GM19324 (cell line): ENCODE data around the gene PFN3.
"Not testable (repeated sequence)": the region's sequence is repeated elsewhere in the genome, so short reads cannot be mapped to it uniquely, and the experiment has no call there.

ENCODE experiments used
- ATAC-seq: cut with Tn5 transposase; IDR thresholded peaks from one replicate; pipeline ENCODE4 v1.9.1; 2021; ENCODE audit warnings: mild to moderate bottlenecking, moderate library complexity; ENCODE audit not compliant: unreplicated experiment, low FRiP score

The PFN3 gene

DNA sequence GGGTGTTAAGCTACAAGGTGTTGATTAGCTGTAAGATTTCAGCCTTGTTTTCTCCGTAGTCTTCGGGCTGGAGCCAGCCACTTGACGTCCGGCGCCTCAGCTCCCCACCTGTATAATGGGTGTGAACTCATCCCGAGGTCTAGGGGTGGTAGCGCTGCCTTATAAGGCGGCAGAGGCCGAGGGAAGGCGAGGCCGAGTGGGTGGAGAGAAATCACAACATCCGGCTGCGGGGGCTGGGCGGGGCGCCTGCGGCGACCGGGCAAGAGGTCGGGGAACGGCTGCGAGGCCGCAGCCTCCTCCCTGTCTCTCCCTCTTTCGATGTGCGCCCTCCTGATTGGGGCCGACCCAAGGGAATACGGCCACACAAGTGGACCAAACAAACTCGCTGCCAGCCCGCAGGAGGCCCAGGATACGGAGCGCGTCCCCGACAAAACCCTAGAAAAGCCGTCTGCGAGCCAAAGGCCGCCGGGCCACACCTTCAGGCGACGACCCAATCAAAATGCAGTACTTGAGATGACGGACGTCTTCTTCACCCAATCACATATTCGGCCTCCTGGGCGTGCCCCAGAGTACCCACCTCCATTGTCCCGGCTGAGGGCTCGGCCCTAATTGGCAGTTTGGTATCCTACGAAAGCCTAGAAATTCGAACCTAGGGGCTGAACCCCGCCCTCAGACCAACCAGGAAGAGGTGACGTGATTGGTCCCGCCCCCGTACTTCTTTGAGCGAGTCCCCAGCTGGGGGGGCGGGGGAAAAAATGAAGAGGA is 25.5 kb upstream of the PFN3 start:
- peak; percentile 85 for ATAC-seq

DNA sequence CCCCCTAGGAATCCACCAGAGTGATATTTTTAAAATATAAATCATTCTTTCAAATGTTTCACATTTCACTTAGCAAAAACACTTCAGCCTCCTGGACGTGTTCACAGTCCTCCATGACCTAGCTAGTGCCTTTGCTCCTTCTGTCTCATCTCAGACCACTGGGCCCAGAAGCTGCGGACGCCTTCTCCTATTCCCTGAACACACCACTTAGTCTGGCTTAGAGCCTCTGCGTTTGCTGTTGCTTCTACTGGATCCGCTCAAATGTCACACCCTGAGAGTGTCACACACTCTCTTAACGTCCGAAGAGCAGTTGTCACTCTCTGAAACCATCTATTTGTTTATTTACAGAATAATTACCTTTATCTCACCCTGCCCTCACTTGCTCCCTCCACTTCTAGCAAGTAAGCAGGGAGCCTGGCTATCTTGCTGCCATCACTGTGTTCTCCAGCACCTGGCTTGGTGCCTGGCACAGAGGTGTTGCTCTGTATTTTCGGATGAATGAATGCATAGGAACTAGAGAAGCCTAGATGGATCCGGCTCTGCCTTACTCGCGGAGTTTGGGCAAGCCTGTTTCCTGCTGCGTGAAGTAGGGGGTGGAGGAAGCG is 24.8 kb upstream of the PFN3 start:
- no peak for ATAC-seq

DNA sequence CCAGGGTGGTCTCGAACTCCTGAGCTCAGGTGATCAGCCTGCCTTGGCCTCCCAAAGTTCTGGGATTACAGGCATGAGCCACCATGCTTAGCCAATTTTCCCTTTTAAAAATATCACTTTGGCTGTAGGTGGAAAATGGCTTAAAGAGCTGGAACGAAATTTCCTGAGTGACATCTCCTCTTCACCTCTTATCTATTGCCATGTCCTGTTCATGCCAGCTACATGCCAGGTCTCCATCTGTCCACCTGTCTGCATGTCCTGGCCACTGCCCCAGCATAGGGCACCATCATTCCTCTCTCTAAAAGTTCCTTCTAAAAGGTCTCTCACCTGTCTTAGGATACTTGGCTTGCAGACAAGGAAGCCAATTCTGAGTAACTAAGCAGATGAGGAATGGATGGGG is 23.2 kb upstream of the PFN3 start:
- ATAC-seq, result no peak

DNA sequence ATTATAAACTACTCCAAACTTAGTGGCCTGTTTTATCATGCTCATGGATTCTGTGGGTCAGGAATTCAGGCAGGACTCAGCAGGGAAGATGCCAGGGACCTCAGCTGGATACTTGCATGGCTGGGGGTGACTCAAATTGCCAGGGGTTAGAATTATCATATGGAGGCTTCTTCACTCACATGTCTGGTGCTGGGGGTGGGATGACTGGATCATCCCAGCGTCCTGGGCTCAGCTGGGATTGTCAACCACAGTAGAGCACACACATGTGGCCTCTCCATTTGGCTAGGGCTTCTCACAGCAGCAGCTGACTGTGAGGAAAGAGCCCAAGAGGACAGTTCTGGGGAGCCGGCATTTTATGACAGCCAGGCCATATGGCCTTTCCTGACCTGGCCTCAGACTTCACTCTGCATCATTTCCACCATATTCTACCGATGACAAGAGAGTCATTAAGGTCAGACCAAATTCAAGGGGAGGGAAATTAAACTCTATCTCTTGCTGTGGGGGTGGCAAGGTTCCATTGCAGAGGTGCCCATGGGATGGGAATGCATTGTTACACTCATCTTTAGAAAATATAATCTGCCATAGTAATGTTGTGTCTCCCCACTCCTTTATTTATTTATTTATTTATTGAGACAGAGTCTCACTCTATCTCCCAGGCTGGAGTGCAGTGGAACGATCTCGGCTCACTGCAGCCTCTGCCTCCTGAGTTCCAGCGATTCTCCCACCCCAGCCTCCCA is 20.8 kb upstream of the PFN3 start:
- ATAC-seq, result no peak

DNA sequence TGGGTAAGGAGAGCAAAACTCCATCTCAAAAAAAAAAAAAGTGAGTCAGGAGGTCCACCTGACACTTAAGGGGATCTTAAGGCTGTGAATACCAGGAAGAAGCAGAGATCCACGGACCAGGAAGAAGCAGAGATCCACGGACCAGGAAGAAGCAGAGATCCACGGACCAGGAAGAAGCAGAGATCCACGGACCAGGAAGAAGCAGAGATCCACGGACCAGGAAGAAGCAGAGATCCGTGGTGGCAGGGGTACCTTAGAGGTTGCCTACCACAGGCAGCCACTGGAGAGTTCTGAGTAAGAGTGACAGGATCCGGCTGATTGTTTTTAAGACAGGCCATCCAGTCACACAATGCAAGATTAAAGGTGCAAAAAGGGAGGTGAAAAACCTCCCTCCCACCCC is 20.0 kb upstream of the PFN3 start:
- ATAC-seq, result not testable (repeated sequence)

DNA sequence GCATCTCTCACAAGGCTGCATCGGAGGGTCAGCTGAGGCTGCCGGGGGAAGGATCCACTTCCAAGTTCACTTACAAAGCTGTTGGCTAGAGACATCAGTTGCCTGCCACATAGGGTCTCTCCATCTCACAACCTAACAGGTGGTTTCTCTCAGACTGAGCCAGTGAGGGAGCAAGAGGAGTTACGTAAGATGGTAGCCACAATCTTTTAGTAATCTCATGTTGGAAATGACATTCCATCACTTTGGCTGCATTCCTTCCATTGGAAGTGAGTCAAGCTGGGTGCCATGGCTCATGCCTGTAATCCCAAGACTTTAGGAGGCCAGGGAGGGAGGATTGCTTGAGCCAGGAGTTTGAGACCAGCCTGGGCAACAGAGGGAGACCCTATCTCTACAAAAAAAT is 18.6 kb upstream of the PFN3 start:
- no peak for ATAC-seq

DNA sequence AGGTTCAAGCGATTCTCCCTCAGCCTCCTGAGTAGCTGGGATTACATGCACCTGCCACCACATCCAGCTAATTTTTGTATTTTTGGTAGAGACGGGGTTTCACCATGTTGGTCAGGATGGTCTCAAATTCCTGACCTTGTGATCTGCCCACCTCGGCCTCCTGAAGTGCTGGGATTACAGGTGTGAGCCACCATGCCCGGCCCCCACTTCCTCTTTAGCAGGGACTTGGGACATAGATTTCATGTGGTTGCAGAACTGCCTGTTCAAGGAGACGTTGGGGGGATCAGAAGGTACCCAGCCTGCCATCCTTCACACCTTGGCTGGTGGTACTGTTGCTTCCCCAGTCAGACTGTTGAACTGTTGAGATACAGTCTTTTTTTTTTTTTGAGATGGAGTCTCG is 16.6 kb upstream of the PFN3 start:
- ATAC-seq, result not testable (repeated sequence)

DNA sequence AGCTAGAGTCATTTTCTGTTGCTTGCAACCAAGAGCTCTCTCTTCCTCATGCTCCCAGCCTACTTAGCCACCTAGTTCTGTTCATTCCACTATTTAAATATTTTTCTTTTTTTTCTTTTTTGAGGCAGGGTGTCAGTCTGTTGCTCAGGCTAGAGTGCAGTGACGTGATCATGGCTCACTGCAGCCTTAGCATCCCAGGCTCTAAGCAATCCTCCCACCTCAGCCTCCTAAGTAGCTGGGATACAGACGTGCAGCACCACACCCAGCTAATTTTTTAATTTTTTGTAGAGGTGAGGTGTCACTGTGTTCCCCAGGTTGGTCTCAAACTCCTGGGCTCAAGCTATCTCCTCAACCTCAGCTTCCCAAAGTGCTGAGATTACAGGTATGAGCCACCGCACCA is 14.0 kb upstream of the PFN3 start:
- no peak for ATAC-seq

DNA sequence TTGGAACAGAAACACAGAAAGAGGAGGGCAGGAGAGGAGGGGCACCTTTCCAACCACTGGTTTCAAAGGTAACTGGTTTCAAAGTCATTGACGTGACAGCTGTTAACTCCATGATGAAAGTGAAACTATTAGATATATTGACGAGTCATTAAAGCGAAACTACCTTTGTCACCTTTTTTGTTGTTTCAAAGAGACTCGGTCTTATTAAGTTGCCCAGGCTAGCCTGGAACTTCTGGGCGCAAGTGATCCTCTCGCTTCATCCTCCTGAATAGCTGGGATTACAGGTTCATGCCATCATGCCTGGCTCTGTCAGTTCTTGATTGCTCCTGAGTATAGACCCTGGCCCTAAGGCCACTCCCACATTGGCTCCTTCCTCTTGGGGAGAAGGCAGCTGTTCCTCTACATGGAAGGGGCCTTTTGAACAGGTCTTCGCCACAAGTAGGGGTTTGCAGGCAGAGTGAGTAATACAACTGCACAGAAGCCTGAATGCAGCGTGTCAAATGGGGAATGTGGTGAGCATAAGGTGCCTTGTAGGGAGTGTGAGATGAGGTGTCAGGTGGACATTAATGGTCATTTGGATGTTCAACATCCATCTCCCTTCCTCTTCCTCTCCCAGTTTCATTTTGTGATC is 12.3 kb upstream of the PFN3 start:
- ATAC-seq, result peak; percentile 44

DNA sequence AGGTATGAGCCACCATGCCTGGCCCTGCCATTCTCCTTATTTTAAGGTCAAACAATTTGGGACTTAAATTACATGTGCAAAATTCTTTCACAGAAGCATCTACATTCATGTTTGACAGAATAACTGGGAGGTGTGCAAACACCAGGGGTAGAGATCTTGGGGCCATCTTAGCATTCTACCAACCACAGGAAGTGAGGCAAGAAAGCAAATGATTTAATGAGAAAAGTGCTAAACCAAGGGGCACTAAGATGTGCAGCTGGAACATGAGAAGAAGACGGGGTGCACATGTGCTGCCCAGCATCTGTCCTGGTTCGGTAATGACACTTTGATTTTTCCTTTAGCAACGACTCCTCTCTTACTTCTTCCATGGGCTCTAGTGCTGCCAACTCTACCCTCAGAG is 10.1 kb upstream of the PFN3 start:
- no peak for ATAC-seq

DNA sequence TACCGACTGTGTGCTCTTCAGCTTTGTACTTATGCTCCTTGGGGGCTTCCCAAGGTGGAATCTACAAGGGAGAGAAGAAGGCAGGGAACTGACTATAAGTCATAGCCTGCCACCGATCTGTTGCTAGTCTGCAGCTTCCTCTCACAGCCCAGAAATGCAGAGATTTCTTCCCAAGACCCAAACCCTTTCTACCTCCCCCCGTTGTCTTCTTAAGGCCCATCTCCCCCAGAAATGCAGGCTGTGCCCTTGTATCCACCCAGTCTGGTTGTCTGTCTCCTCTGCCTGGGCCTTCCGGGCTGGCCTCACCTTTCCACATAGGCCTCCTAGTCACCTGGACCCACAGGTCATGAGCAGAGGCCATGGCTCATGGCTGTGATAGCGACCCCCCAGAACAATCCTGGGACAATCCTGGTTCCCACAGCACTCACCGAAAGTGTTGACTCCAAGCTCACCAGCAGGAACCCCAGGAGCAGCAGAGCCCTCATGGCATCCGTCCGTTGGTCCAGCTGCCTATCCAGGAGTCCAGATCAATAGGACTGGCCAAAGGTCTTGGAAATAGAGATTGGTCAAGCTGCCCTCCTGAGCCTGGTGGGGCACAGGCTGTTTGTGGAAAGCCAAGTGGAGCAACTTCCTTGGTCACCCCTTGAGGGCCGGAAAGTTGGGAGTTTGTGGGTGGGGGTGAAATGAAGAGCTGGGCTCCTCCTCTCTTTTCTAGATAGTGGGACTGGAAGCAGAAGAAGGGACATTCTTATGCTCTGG is 8.8 kb upstream of the PFN3 start, which contains the start of gene F12:
Gene F12 (minus strand): TSS at position 522 of the 759 bp plus-strand sequence. CDS start 37 bp downstream, at position 485.
- ATAC-seq, result no peak

DNA sequence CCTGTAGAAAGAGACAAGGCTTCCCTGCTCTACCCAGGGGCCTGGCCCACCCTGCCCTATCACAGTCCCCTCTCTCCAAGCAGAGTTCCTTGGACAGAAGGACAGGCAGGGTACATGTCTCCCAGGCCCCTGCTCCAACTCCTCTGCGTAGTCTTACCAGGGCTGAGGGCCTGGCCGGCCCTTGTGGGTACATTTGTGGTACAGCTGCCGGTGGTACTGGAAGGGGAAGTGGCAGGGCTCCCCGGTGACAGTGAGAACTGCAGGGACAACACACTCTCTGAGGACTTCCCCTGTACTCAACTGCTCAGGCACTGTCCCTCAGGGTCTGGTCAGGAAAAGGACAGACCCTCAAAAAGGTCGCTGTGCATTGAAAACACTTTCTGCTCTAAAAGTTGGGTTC is 5.3 kb upstream of the PFN3 start:
- ATAC-seq, result no peak

DNA sequence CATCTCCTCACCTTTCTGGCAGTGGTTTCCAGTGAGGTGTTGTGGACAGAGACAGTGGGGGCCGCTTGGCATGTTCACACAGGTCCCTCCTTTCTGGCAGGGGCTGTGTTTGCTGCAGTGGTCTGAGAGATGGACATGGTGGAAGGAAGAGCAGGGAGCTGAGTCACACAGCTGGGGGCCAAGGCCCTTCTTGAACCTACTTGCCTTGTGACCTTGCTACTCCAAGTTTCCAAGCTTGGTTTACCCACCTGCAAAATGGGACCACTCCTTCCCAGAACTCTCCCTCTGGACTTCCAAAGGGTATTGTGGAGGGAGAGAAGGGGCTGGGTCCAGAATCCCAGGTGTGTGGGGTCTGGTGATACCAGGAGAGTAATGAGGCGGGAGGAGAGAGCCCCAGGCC is 4.9 kb upstream of the PFN3 start:
- no peak for ATAC-seq

DNA sequence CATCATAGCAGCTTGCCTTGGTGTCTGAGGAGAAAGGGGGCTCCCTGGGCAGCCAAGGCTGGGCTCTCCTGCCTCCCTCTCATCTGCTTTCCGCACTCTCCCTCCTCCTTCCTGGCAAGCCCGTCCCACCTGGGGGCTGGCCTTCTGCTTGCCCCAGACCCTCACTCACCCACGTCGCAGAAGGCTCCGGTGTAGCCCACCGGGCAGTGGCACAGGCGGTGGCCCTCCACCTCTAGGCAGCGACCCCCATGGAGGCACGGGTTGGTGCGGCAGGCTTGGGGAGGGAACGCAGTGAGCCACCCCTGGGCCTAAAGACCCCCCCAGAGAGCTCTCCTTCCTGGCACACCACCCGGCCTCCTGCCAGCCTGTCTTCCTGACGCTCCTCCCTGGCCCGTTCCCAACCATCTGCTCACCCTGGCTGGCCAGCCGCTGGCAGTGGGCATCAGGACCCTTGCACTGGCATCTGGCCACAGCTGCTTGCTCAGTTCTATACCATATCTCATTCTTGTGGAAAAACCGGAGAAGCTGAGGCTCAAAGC is 4.2 kb upstream of the PFN3 start:
- no peak for ATAC-seq

DNA sequence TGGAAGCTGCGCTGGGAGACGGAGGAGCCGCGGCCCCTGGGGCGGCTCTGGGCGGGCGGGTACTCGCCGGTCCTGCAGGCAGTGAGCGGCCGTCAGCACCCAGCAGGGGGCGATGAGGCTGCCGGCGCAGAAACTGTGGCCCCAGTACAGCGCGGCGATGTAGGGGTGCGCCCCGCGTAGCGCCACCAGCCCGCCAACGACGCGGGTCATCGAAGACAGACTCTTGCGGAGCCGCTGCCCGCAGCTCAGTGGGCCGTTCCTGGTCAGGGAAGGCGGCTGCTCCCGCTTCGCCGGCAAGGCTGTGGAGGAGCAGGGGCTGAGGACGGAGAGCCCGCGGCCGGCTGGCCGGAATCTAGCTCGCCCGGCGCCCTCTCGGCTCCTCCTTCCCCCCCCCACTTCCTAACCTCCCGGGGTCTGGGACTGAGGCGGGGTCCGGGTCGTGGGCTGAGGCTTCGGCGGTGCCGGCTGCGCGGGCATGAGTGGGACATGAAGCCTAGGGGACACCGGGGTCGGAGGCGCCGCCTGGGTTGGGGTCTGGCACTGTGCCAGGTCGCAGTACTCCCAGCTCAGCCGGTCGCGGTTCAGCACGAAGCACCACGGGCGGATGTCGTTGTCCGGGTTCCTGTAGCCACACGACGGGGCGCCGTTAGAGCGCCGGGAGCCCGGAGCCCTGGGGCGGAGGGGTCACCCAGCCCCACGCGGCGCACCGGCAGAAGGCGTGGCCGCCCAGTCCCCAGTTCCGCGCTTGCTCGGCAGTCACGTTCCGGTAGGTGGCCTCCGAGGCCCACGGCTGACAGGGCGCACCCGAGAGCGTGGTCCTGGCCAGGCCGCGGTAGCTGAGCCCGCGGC is 3.6 kb upstream of the PFN3 start:
- ATAC-seq, result peak; percentile 70

DNA sequence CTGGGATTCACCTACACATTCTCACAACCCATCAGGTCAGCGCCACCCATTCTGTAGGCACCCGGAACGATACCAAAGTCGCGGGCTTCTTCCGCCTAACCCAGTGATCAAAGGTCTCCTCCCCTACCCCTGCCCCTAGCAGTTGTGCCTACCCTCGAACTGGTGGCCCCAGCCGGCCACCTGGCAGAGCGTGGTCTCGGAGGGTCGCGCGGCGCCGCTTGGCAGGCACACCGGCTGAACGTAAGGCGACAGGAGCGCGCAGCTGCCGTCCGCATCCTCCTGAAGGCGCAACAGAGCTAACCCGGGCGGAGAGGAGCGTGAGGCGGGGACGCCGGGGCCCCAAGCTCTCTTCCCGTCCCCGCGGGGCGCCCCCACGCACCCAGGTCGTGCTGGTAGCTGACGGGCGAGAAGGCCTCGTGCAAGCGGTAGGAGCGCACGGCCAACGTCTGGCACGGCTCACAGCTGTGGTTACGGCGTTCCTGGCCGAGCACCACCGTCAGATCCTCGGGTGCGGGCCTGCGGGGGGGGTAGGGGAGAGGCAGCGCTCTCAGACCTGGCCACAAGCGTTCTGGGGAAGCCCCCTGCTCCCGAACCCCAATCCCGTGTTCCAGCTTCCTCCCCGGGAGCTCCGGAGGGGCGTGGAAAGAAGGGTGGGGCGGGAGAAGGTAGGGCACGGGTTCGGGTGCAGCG is 2.8 kb upstream of the PFN3 start:
- peak; percentile 27 for ATAC-seq

DNA sequence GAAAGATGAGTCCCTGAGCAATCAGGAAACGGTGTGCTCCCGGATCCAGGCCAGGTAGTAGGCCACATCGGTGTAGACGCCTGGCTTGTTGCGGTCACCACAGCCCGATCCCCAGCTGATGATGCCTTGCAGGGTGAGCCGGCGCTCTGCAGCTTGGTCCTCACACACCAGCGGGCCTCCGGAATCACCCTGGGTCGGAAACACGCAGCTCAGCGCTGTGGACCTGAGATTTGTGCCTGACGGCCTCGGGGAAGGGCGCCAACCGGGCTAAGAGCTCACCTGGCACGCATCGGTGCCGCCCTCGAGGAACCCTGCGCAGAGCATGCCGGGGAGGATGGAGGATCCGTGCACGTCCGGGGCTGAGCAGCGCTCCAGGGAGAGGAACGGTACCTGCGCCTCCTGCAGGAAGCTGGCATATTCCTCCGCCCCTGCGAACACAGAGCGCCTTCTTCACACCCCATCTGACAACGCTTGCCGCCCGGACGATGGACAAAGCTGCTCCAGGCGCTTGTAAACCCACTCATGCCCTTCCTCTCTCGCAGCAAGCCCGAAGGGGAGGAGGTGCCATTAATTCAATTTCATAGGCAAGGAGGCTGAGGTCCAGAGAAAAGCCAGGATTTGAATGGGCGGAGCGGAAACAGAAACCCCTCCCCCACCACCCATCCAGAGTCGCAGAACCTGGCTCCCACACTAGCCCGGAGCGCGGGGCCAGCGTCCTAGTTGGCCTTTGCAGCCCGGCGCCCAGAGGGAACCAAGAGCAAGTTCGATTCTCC is 2.0 kb upstream of the PFN3 start:
- ATAC-seq, result no peak

DNA sequence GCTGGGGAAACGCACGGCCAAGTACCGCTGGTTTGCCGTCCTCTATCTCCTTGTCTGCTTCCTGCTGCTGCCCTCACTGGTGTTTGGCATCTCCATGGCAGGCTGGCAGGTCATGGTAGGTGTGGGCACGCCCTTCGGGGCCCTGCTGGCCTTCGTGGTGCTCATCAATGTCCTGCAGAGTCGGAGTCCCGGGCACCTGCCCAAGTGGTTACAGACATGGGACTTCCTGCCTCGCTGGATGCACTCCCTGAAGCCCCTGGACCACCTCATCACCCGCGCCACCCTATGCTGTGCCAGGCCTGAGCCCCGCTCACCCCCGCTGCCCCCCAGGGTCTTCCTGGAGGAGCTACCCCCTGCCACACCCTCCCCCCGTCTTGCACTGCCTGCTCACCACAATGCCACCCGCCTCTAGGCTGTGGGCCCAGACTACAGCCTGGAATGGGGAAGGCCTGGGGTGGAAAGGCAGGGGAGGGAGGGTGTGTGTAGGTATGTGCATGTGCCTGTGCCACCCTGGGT is 2.5 kb downstream of the PFN3 start:
- ATAC-seq, result no peak
